Stimulated activated CD8-positive, alpha-beta memory T cell treated with anti-CD3 and anti-CD28 coated beads, Interleukin-7, amount 100 ng/mL, for 24 hours (primary cell): Measurements from ENCODE around the gene SLC39A11.
"Not testable (repeated sequence)": the region's sequence is repeated elsewhere in the genome, so short reads cannot be mapped to it uniquely, and the experiment has no call there.

Experiments used
- DNase-seq: peaks from one replicate; pipeline ENCODE4 v3.0.0-alpha.2; 2020; ENCODE audit warnings: low read depth

The SLC39A11 gene

DNA sequence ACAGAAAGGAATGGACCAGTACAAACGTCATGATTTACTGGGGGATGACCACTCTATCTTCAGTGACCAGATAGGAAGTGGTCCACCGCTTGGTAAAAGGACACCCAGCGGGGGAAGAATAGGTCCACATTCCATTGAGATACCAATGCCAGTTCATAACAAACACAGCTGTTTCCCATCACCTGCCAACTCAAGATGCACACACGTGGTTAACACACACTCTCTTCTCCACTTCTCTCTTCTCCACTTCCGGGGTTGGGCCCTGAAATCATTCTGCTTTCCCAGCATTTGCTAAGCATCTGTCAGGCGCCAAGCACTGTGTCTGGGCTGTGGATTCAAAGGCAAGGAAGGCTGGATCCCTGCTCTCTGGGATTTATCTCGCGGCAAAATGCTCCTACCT is 175.5 kb downstream of the SLC39A11 start:
- DNase-seq: no peak

DNA sequence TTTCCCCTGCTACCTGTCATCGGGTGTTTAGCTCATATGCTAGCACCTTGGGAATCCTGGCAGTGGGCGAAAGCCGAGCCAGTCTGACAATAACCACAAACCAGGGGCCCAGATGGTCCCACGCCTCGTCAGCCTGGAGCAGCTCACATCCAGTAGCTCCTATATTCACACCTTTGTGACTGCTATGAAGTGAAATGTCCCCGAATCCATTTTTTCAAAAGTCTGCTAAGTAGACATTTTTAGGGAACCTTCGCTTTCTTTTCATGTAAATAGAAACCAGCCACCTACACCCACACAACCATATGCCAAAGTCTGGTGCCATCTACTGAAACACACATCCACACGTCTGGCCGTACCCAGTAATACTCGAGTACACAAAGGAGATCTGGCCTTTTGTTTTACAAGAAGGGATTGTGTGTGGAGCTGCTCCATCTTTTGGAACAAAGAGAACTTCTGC is 176.8 kb downstream of the SLC39A11 start:
- no peak for DNase-seq

DNA sequence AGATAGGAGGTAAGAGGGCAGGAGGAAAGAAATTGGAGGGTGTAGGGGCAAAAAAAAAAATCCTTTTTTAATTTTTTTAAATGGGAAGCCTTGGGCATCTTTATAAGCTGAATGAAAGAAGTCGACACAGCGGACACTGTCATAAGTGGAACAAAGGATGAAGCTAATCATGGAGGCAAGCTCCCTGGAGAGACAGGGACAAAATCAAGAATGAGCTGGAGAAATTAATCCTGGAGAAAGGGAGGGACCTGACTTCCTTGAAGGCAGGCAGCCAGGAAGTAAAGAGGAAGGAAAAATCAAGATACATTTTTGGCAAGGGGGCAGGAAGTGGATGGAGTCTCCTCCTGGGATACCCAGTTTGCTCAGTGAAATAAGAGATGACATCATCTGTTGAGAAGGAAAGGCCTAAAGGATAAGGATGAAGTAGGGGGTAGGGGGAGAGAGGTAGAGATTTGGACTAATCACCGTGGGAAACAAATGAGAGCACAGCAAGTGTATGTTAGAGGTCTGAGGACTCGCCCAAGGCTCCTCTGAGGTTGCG is 179.3 kb downstream of the SLC39A11 start:
- DNase-seq: no peak

DNA sequence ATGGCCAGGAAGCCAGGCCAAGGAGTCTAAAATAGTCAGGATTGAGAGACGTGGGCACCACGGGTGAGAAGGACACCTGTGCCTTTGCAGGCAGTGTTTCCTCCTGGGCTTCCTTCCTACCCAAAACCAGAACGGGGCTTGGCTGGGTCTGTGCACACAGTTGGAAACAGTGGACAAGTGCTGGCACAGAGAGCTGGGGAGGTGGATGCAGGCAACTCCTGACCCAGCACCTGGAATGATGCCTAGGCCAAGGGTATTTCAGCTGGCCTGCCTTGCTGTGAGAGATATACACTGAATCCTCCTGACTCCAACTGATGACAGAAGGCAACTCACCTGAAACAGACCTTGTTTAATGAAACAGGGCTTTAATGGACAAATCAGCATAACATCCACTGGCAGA is 186.2 kb downstream of the SLC39A11 start:
- no peak for DNase-seq

DNA sequence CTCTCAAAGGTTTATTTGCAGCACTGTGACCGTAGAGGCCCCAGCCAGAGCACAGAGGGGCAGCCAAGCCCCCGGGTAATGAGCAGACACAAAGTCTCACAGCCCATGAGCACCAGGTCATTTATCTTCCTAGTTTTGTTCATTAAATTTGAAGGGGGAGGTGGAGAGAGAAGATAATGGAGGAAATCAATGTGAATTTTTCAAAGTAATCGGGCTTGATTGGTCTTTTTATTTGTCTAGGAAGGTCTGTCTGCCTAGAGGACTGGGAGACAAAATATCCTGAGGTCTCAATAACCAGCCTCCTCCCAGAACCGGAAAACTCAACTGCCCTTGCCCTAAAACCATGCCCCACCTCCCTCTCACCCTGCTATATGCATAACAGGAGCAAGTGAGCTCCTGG is 189.0 kb downstream of the SLC39A11 start:
- no peak for DNase-seq

DNA sequence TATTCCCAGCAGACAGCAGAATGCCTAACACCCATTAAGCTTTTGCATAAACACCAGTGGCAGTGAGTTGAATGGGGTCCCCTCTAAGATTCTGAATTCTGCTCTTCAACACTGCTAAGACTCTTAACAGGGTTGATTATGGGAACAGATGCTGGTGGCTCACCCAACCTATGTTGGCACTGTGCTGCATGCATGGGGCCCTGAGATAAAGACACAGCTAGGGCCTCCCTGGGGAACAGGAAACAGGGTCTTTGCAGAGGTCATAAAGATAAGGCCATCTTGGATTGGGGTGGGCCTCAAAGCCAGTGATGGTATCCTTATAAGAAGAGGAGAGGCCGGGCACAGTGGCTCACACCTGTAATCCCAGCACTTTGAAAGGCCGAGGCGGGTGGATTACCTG is 190.8 kb downstream of the SLC39A11 start:
- DNase-seq: no peak

DNA sequence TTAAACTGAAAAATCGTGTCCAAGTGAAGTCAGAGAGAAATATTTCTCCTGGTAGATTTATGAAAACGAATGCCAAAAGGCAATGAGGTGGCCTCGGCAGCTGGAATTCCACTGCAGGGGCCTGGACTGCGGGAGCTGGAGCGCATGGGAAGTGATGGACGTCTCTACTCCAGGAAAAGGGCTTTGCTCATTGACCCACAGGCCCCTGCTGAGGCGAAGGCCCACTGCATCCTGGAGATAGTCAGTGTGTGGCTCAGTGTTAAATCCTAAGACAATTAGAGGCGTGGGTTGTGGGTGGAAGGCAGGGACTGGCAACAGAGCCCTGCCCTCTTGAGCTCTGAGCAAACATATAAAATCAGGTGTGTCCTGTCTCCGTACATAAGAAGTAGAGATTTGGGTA is 191.4 kb downstream of the SLC39A11 start:
- no peak for DNase-seq

DNA sequence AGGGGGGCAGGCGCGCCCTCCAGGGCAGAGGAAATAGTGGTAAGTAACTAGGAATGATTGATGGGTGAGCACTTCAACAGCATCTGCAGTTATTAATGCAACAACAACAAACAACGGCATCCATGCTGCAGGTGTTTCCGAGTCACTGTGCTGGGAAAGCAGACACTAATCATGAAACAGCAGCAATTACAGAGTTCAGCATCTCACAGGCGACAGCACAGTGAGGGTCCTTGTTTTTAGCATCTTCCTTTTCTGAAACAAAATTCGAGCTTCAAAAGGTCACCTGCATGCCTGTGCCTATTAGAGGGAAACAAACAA is 191.9 kb downstream of the SLC39A11 start:
- DNase-seq: no peak

DNA sequence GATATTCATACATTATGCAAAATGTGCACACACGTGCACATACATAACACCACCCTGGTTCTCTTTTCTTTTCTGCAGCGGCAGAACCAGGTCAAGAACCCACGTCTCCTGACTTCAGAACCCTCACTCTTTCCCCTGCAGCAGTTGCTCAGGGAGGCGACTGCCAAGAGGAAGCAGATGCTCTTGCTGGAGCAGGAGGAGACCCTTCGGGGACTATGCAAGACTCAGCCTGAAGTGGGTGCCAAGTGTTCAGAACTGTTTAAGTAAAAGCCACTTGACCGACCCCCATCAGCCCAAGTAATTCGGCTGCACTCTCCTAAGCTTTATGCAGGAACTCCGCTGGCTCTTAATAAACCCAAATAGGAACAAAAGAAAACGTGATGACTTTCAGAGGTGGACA is 193.8 kb downstream of the SLC39A11 start:
- no peak for DNase-seq

DNA sequence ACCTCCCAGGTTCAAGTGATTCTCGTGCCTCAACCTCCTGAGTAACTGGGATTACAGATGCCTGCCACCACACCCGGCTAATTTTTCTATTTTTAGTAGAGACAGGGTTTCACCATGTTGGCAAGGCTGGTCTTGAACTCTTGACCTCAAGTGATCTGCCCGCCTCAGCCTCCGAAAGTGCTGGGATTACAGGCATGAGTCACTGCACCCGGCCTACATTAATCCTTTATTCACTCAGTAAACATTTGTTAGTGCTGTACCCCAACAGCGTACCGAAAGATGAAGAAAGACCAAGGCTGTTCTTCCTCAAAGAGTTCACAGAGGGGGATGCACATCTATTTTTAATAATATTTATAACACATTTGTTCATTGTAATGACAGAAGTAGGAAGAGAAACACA is 196.2 kb downstream of the SLC39A11 start:
- DNase-seq: not testable (repeated sequence)

DNA sequence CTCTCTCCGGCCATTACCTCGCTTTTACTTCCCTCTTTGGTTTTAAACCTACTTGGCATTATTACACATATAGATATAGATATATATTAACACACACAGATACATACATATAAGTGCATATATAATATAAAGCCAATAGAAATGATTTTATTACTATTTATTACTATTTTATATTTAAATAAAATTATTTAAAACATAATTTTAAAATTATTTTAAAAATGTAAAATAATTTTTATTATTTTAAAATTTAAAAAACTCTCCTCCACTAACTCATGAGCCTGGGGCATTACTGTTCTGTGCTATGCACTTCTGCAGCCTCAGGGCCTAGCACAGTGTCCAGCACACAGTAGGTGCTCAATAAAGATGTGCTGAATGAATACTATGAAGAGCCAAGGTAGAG is 200.9 kb downstream of the SLC39A11 start:
- DNase-seq: no peak

DNA sequence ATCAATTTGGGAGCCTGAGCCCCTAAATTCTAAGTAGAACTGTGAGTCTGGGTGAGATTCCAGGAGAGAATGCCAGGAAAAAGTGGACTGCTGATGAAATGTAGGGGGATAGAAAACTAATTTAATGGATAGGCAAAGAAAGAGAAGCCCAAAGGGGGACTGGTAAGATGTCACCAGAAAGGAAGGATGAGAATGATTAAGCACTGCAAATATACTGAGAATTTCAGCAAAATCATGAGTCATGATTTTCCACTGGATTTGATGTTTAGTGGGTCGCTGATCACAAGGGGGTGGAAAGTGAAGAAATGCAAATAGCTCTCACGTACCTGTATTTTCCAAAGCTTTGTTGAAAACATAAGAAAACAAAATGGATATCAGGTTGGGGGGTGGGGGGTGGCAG is 201.8 kb downstream of the SLC39A11 start:
- no peak for DNase-seq

DNA sequence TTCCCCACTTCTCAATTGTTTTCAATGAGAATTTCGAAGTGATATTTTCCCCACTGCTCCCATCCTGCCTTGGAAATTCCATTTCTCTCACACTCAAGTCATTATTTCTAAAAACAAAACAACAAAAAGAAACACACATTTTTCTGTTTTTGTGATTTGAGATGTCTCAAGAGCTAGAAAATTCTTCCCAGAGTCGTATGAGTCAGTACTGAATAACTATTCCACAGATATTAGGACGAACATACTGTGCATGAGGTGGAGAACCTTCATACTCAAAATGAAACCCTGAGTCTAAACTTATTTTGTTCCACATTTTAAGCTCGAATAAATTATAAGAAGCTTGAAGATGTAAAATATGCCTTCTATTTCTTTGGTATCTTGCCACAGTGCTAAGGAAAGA is 204.6 kb downstream of the SLC39A11 start:
- no peak for DNase-seq

DNA sequence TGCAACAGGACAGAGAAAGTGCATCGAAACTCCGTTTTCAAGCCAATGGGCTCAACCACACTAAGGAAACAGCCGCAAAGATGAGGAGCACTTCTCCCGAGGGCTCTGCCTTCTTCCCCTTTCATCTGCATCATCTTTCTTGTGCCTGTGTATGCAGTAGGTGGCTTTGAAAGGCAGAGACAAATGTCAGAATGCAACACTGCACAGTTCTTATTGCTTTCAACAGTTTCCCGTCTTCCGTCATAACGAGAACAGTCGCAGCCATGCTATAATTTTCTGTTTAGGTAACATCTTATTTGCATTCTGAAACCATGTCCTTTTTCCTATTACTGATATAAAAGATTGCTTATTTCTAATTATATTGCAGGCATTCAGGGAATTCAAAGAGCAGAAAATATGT is 205.2 kb downstream of the SLC39A11 start:
- DNase-seq: no peak

DNA sequence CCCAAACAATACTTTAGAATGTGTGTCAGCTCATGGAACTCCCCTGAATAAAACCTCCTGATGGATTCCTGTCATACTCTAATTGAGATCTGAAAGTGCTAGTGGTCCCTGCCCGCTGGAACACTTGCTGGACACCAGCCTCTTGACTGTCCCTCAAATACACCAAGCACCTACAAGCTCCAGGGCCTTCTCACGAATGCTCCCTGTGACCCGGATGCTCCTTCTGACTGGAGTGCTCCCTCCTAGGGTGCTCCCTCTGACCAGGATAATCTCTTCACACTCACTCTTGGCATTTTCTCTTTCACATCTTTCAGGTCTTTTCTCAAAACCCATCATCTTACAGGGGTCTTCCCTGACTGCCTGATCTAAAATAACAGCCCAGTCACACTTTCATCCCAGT is 205.9 kb downstream of the SLC39A11 start:
- DNase-seq: no peak

DNA sequence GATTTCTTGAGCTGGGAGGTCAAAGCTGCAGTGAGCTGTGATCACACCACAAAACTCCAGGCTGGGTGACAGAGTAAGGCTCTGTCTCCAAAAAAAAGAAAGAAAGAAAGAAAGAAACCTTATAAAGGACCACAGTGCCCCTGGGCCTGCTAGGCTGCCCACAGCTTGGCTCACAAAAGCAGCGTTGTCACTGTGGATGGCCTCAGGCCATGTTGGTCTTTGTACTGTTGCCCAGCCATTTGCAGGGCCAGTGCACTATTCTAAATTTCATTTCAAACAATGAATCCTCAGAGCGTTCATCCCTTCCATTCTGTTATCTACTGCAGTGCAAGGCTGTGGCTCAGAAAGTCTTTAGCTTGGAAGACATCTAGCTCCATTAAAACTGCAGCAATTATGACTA is 208.4 kb downstream of the SLC39A11 start:
- DNase-seq: no peak

DNA sequence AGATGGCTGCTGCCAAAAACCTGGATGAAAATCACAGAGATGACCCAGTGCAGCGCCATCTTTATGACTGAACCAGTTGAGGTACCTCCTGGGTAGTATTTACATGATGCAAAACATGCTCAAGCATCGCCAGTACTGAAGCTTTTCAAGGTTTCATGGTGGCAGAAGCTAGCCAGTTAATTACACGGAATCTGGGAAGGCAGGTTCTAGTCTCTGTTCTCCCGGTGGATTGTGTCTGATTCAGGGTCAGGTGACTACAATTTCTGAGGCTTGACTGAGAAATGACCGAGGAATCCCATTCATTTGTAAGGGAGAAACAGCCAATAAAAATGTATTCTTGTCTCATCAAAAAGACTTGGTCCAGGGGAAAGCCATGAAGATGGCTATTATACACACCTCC is 209.1 kb downstream of the SLC39A11 start:
- DNase-seq: no peak

DNA sequence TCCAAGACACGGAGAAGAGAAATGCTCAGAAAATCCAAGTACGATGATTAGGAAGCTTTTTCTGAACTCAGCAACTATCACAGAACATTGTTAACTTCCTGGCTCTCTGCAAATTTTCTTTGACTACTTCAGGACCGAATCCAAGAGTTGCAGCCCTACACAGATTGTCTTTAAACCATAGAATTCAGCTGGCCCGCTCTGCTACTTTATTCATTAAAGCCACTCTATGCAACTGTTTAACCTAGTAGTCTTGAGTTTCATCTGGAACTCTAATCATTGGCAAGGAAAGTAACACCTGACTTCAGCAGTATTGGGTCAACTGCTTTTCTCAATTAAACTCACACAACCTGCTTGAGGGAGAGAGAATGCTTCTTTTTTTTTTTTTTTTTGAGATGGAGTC is 210.1 kb downstream of the SLC39A11 start:
- no peak for DNase-seq

DNA sequence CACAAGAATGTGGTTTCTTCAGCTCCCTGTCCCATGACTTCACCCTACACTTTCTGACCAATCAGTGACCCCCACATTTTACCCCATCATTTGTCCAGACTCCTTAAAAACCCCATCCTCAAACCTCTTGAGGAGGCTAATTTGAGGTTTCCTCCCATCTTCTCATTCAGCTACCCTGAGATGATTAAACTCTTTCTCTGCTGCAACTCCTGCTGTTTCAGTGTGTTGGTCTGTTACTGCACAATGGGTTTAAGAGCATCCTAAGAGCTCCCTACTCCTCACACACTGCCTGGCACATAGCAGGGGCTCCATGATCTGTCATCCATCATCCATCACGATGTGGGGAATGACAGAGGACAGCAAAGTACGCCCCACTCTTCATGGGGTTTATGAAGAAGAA is 212.6 kb downstream of the SLC39A11 start:
- DNase-seq: no peak

DNA sequence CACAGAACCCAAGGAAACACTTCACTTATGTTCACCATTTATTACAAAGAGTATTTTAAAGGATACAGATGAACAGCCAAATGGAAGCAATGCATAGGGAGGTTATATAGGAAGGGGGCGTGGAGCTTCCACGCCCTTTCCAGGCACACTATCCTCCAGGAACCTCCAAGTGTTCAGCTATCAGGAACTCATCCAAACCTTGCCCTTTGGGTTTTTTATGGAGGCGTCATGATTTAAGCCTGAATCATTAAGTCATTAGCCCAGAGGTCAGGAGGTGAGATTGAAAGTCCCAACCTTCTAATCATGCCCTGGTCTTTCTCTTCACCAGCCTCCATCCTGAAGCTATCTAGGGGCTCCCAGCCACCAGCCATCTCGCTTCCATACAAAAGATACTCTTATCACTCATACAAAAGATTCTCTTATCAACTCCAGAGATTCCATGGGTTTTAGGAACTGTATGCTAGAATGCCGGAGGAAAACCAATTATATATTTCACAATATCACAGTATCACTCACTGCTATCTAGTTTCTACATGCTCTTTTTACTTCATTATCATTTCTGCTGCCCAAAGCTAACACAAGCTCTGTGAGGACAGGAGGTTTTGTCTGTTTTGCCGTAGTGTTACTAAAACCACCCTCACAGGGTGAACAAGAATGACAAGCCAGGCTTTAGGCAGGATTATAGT is 213.4 kb downstream of the SLC39A11 start:
- DNase-seq: no peak

DNA sequence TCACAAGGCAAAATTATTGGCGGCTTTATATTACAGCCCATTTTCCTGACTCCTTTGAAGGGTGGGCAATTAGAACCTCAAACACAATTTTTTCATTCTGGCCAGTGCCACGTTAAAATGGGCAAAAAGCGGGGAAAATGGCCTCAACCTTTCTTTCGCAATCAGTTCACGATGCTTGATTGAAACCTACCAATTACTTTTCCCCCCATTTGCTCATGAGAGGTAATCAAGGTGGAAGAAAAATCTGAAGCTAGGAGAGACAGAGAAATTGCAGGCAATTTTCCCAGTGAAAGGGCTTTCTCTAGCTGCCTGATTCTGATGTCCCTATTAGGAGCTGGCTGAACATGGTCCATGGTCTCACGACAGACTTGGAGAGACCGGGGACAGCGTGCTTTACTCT is 215.1 kb downstream of the SLC39A11 start:
- no peak for DNase-seq

DNA sequence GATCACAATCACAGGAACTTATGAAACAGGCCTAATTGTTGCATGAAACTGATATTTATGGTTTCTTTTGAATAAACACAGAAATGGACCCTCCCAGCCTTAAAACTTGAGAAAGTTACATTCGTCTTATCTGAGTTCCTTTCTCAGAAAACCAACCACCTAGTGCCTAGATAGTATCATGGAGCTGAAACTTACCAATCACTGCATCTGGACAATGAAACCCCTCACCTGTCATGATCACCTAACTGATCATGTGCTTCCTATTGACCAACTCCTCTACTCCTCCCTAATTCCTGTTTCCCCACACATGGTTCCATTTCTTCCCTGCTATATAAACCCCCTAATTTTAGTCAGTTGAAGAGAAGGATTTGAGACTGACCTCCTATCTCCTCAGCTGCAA is 216.1 kb downstream of the SLC39A11 start:
- no peak for DNase-seq

DNA sequence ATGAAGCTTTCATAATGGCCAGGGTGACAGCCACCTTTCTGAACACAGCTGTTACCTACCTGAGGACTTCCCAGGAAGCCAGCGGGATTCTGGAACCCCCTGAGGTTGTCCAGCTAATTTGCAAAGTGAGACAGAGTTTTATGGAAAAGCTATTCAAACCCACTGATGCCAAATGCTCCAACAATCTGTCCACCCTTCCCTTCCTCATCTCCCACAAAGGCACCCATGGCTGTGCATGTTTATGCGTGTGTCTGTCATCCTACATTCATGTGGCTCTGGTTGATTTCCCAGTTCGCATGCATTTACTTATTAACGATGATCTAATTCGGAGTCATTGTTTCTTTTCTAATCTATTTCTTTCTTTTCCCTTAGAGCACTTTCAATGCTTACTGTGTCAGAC is 217.1 kb downstream of the SLC39A11 start:
- DNase-seq: no peak

DNA sequence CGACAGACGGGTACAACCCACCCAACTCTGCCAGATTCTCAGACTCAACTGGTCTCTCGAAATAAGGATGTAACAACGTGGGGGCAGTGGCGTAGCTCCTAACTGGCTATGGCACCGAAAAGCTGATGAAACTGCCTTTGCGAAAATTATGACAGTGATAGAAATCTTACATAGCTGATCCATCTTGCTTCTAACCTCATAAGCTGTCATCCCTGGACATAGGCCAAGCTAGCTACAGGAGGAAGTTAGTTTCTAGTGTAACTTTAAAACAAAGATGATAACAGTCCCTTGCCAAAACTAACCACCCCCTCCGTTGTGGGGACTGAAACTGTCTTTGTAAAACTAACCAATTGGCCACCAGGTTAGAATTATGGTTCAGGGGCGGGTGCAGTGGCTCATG is 220.1 kb downstream of the SLC39A11 start:
- DNase-seq: no peak
